ENCODE results near the gene PLP1. TPM values are rescaled to one million over a fixed set of nuclear protein-coding genes. Genes with fewer than 3 reads are reported as not detected.
A peak's percentile ranks its signal among the peaks of the same experiment; 100 is the strongest.

The PLP1 gene
- total and polyA plus RNA-seq, 2 donors (not counting 3 experiments of a cell fraction or from before 2014, with no cell fraction given), result not detected

DNA sequence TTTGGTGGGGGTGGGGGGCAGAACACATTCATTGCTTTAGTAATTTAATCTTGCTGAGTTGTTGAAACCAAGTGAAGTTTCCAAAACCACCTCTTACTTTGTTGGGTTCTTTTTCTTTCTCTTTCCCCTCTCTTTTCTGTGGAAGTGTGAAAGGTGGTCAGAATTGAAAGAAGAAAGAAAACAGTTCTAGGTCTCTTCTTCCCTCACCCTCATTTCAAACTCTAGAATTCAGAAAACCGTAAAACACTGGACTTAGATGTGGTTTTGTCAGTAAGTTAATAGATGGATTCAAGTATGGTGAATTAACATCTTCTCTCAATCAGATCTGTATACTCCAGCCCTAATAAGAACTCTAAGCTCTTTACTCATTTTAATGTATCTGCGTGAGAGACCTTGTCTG, 23.7 kb downstream of the PLP1 start:
- DNase-seq (ENCODE audit: low read depth, low spot score), result no peak
- ChIA-PET POLR2A (no interaction called here), CTCF (no interaction called here)
- Histone ChIP-seq H3K27ac (ENCODE audit: insufficient read depth, low read depth, low read length) (no peak overlapping the region), H3K79me2 (ENCODE audit: control insufficient read depth, insufficient read depth, low read length) (no peaks in the 10 kb centered on the region), H3K9me1 (replicated peaks; ENCODE audit: control insufficient read depth, extremely low read depth, insufficient read depth, low read length) (no peaks in the 10 kb centered on the region), H3K4me1 (ENCODE audit: control insufficient read depth, extremely low read depth, insufficient read depth, low read length) (no peaks in the 10 kb centered on the region), H2AFZ (ENCODE audit: low read depth, low read length) (no peak overlapping the region), H3K9ac (replicated peaks; ENCODE audit: extremely low read depth, insufficient read depth, low read length) (no peak overlapping the region), H3K9me3 (replicated peaks; ENCODE audit: control insufficient read depth, insufficient read depth, low read length) (no peaks in the 10 kb centered on the region), H3K36me3 (ENCODE audit: control insufficient read depth in 2 of 2, extremely low read depth in 1 of 2, insufficient read depth in 2 of 2, low read length in 2 of 2) (no peaks in the 10 kb centered on the region), H3K4me3 (replicated peaks in 1 of 3; ENCODE audit: insufficient read depth in 1 of 3, low read depth in 1 of 3, low read length in 3 of 3) (no peak overlapping the region), H4K20me1 (replicated peaks; ENCODE audit: control insufficient read depth, extremely low read depth, insufficient read depth, low read length) (no peaks in the 10 kb centered on the region), H3K4me2 (ENCODE audit: insufficient read depth, low read length) (no peak overlapping the region), H3K27me3 (ENCODE audit: control insufficient read depth in 2 of 2, insufficient read depth in 2 of 2, low read length in 2 of 2) (no peaks in the 10 kb centered on the region)
- TF ChIP-seq, protein P1, sequence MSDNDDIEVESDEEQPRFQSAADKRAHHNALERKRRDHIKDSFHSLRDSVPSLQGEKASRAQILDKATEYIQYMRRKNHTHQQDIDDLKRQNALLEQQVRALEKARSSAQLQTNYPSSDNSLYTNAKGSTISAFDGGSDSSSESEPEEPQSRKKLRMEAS (IDR thresholded peaks at IDR 0.05; ENCODE audit: insufficient read depth, insufficient read length), result no peak
- TF ChIP-seq MYC (IDR thresholded peaks at IDR 0.05; ENCODE audit: low read depth, low read length), result no peak
- no peak for TF ChIP-seq POLR2A (IDR thresholded peaks at IDR 0.05; ENCODE audit: low read depth, low read length)
- dilution Hi-C loops (cut with MboI; ENCODE audit: extremely low pct_ligation_motif_present, low sequenced_read_pairs), result no loop called here
- BruUV-seq (replicated peaks), result no TSS peak
- no peak for FAIRE-seq
- intact Hi-C loops (cut with micrococcal nuclease), result no loop called here

DNA sequence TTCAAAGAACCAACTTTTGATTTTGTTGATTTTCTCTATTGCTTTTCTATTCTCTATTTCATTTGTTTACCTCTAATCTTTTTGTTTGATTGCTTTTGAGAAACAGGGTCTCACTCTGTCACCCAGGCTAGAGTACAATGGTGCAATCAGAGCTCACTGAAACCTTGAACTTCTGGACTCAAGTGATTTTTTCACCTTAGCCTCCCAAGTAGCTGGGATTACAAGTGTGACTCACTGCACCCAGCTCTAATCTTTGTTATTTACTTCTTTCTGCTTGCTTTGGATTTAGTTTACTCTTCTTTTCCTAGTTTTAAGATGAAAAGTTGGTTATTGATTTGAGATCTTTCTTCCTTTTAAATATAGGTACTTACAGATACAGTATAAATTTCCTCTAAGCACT, 29.2 kb downstream of the PLP1 start:
- DNase-seq (ENCODE audit: low read depth, low spot score), result no peak
- intact Hi-C loops (cut with micrococcal nuclease), result no loop called here
- POLR2A ChIA-PET, result no interaction called here
- FAIRE-seq, result peak; percentile 18
- no peaks in the 10 kb centered on the region for H3K9me1 ChIP-seq (replicated peaks; ENCODE audit: control insufficient read depth, extremely low read depth, insufficient read depth, low read length)
- dilution Hi-C loops (cut with MboI; ENCODE audit: extremely low pct_ligation_motif_present, low sequenced_read_pairs), result no loop called here
- BruUV-seq (replicated peaks), result no TSS peak
- H3K9ac ChIP-seq (replicated peaks; ENCODE audit: extremely low read depth, insufficient read depth, low read length), result no peak overlapping the region
- CTCF ChIA-PET, result no interaction called here
- H3K79me2 ChIP-seq (ENCODE audit: control insufficient read depth, insufficient read depth, low read length), result no peaks in the 10 kb centered on the region
- TF ChIP-seq POLR2A (IDR thresholded peaks at IDR 0.05; ENCODE audit: low read depth, low read length) (no peak), JUN (IDR thresholded peaks at IDR 0.05; ENCODE audit: borderline replicate concordance, insufficient read depth, insufficient read length, low read depth) (no peak), EZH2 (IDR thresholded peaks at IDR 0.05; ENCODE audit: borderline replicate concordance, low read depth, low read length, severe bottlenecking) (no peak), MYC (IDR thresholded peaks at IDR 0.05; ENCODE audit: low read depth, low read length) (no peak), FOS (IDR thresholded peaks at IDR 0.05; ENCODE audit: borderline replicate concordance, insufficient read depth, low read length) (no peak), GATA2 (IDR thresholded peaks at IDR 0.05; ENCODE audit: insufficient read depth, insufficient read length, low read depth, low read length) (no peak), POLR2AphosphoS5 (IDR thresholded peaks at IDR 0.05; ENCODE audit: insufficient read depth, low read depth, low read length) (no peak)
- TF ChIP-seq, protein P1 (IDR thresholded peaks at IDR 0.05; ENCODE audit: insufficient read depth, insufficient read length), result no peak
- TF ChIP-seq, protein P2, sequence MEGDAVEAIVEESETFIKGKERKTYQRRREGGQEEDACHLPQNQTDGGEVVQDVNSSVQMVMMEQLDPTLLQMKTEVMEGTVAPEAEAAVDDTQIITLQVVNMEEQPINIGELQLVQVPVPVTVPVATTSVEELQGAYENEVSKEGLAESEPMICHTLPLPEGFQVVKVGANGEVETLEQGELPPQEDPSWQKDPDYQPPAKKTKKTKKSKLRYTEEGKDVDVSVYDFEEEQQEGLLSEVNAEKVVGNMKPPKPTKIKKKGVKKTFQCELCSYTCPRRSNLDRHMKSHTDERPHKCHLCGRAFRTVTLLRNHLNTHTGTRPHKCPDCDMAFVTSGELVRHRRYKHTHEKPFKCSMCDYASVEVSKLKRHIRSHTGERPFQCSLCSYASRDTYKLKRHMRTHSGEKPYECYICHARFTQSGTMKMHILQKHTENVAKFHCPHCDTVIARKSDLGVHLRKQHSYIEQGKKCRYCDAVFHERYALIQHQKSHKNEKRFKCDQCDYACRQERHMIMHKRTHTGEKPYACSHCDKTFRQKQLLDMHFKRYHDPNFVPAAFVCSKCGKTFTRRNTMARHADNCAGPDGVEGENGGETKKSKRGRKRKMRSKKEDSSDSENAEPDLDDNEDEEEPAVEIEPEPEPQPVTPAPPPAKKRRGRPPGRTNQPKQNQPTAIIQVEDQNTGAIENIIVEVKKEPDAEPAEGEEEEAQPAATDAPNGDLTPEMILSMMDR (IDR thresholded peaks at IDR 0.05; ENCODE audit: extremely low read depth in 1 of 2, insufficient read depth in 1 of 2, low read depth in 1 of 2, low read length in 2 of 2), result no peak
- H3K9me3 ChIP-seq (replicated peaks; ENCODE audit: control insufficient read depth, insufficient read depth, low read length), result no peaks in the 10 kb centered on the region
- no peaks in the 10 kb centered on the region for H3K36me3 ChIP-seq (ENCODE audit: control insufficient read depth in 2 of 2, extremely low read depth in 1 of 2, insufficient read depth in 2 of 2, low read length in 2 of 2)
- H3K27me3 ChIP-seq (ENCODE audit: control insufficient read depth in 2 of 2, insufficient read depth in 2 of 2, low read length in 2 of 2), result no peaks in the 10 kb centered on the region
- no peak overlapping the region for H3K27ac ChIP-seq (ENCODE audit: insufficient read depth, low read depth, low read length)
- no peak overlapping the region for H3K4me2 ChIP-seq (ENCODE audit: insufficient read depth, low read length)
- H4K20me1 ChIP-seq (replicated peaks; ENCODE audit: control insufficient read depth, extremely low read depth, insufficient read depth, low read length), result no peaks in the 10 kb centered on the region
- H3K4me3 ChIP-seq (replicated peaks in 1 of 3; ENCODE audit: insufficient read depth in 1 of 3, low read depth in 1 of 3, low read length in 3 of 3), result no peak overlapping the region
- H3K4me1 ChIP-seq (ENCODE audit: control insufficient read depth, extremely low read depth, insufficient read depth, low read length), result no peaks in the 10 kb centered on the region
- no peak overlapping the region for H2AFZ ChIP-seq (ENCODE audit: low read depth, low read length)

Measured in endothelial cell of umbilical vein (primary cell).